HEK293T (cell line): ENCODE results near the gene FAM163B.

ENCODE experiments used
- ARNT ChIP-seq: fragments of 450-650 bp; IDR thresholded peaks from 2 replicates; pipeline ENCODE4 v1.6.1; 2017; ENCODE audit warnings: mild to moderate bottlenecking
- BHLHE40 ChIP-seq: fragments of 450-650 bp; IDR thresholded peaks from 2 replicates; pipeline ENCODE4 v1.6.1; 2016; ENCODE audit warnings: mild to moderate bottlenecking, moderate library complexity, borderline replicate concordance
- CTBP1 ChIP-seq: fragments of 450-650 bp; IDR thresholded peaks from 2 replicates; pipeline ENCODE4 v1.6.1; 2016; ENCODE audit warnings: borderline replicate concordance
- ELF4 ChIP-seq: fragments of 450-650 bp; IDR thresholded peaks from 2 replicates; pipeline ENCODE4 v1.6.1; 2017; ENCODE audit warnings: antibody characterized with exemption
- FOXK2 ChIP-seq: fragments of 450-650 bp; IDR thresholded peaks from 2 replicates; pipeline ENCODE4 v1.6.1; 2016; ENCODE audit warnings: mild to moderate bottlenecking
- FOXM1 ChIP-seq: fragments of 450-650 bp; IDR thresholded peaks from 2 replicates; pipeline ENCODE4 v1.6.1; 2017; ENCODE audit warnings: mild to moderate bottlenecking, borderline replicate concordance
- L3MBTL2 ChIP-seq: fragments of 450-650 bp; conservative IDR thresholded peaks from 2 replicates; pipeline ENCODE4 v1.6.1; 2016; ENCODE audit warnings: mild to moderate bottlenecking
- LEF1 ChIP-seq: fragments of 450-650 bp; IDR thresholded peaks from 2 replicates; pipeline ENCODE4 v1.6.1; 2017; ENCODE audit warnings: mild to moderate bottlenecking, borderline replicate concordance
- NFRKB ChIP-seq: fragments of 450-650 bp; IDR thresholded peaks from 2 replicates; pipeline ENCODE4 v1.6.1; 2016; ENCODE audit warnings: mild to moderate bottlenecking, moderate library complexity
- PKNOX1 ChIP-seq: fragments of 450-650 bp; IDR thresholded peaks from 2 replicates; pipeline ENCODE4 v1.6.1; 2016
- SP1 ChIP-seq: fragments of 450-650 bp; IDR thresholded peaks from 2 replicates; pipeline ENCODE4 v1.6.1; 2017
- SUZ12 ChIP-seq: fragments of 450-650 bp; IDR thresholded peaks from 2 replicates; pipeline ENCODE4 v1.6.1; 2016; ENCODE audit warnings: mild to moderate bottlenecking
- TARDBP ChIP-seq: fragments of 450-650 bp; IDR thresholded peaks from 2 replicates; pipeline ENCODE4 v1.6.1; 2016
- ZNF384 ChIP-seq: fragments of 450-650 bp; IDR thresholded peaks from 2 replicates; pipeline ENCODE4 v1.6.1; 2016

- TF ChIP-seq SP1: no peak
- TF ChIP-seq BHLHE40: no peak
- TF ChIP-seq L3MBTL2: no peak
- no peak for TF ChIP-seq ZNF384
- TF ChIP-seq PKNOX1: no peak
- TF ChIP-seq CTBP1: no peak
- TF ChIP-seq TARDBP: no peak
- no peak for TF ChIP-seq FOXK2
- TF ChIP-seq LEF1: no peak
- no peak for TF ChIP-seq ELF4
- TF ChIP-seq NFRKB: no peak
- no peak for TF ChIP-seq FOXM1
- no peak for TF ChIP-seq SUZ12
- no peak for TF ChIP-seq ARNT
Measured at GRCh38 chr9:133542002-133542401, 67.2 kb downstream of the FAM163B start.
